NT2/D1 (cell line): ENCODE measurements around the gene MAML1.

Experiments
- SUZ12 ChIP-seq: IDR thresholded peaks from 2 replicates; pipeline ENCODE4 v1.6.1; 2011; ENCODE audit not compliant: insufficient read length, insufficient read depth; ENCODE audit errors: extremely low read depth
- YY1 ChIP-seq: IDR thresholded peaks from 2 replicates; pipeline ENCODE4 v1.6.1; 2011; ENCODE audit not compliant: insufficient read length, insufficient read depth
- ZNF274 ChIP-seq: IDR thresholded peaks from 2 replicates; pipeline ENCODE4 v1.6.1; 2011; ENCODE audit warnings: mild to moderate bottlenecking, low read depth, low read length

DNA sequence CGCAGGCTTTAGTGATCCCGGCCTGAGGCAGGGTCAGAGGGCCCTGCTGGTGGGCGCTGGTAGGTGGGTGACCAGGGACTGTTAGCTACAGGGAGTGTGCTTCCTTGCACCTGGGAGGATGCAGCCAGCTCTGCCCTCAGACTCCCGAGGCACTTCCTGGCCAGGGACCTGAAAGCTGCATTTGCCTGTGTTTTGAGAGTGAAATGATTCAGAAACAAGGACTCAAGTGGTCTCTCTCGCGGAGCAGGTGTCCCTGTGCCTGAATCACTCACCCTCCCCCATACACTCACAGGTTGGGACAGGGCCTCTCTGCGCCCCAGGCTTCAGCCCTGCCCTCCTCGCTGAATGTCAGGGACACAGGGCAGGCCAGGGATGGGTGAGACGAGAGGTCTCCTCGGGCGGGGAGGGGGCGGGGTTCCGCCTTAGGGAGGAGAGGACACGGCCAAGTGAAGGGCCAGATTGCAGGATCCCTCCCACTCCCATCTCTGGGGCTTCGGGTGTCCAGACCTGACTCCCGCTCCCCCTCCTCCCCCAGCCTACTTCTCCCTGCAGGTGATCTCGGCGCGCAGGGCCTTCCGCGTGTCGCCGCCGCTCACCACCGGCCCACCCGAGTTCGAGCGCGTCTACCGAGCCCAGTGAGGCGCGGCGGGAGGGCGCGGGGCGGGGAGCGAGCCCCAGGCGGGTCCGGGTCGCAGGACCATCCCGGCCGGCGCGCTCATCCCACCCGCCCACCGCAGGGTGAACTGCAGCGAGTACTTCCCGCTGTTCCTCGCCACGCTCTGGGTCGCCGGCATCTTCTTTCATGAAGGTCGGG, 62.6 kb downstream of the MAML1 start:
- TF ChIP-seq ZNF274 (no peak), SUZ12 (no peak), YY1 (no peak)
